Coronary artery (tissue), 2 donors: ENCODE data around the gene SBNO1.
A peak's percentile ranks its signal among the peaks of the same experiment; 100 is the strongest.

Source experiments
- DNase-seq: peaks from one replicate; pipeline ENCODE4 v3.0.0-alpha.2; 2017; ENCODE audit warnings: low spot score
- H3K27ac ChIP-seq, 2 donors: fragments of 200-600 bp; sonication (generic); one replicate each; pipeline ENCODE4 v1.5.1; 2016 to 2019
- H3K4me3 ChIP-seq: fragments of 200-600 bp; sonication (generic); 2 replicates; pipeline ENCODE4 v1.5.1; 2016; ENCODE audit warnings: mild to moderate bottlenecking, moderate library complexity
- TF ChIP-seq, protein P1 (sequence below): fragments of 200-600 bp; sonication (generic); IDR thresholded peaks from one replicate; pipeline ENCODE4 v1.5.1; 2019; ENCODE audit warnings: antibody characterized with exemption

Gene SBNO1

DNA sequence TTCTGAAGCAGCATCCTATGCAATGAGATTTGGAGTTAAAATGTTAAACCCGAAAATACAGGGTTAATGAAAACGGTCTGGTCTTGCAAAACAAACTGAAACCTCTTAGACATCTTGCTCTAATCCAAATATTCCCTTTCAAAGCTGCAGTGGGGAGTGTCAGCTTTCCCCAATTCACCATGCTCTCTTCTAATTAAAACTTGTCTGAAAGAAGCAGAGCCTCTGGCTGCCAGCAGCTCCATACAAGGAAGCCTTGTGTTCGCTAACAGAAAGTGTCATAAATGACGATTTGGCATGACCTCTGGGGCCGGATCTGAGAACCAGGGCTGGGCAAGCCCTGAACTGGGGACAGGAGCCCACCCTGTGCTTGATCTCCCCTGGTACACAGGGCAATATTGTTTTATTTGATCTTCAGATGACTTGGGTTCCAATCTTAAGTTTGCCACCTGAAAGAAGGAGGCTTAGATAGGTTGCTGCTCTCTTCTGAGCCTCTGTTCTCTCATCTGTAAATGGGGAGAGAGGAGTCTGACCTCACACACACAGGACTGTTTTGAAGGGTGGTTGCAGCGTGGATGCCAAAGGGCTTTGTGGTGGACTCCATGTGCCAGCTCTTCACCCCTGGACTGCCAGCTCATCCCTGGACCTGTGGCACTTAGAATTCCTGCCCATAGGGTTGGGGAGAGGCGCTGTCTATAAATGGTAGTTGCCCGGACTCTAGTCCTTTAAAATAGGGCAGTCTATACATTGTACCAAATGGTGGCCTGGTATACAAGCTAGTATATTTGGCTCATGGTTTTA, 27.1 kb upstream of the SBNO1 start:
- peak overlapping the region in 1 of 2 donors; percentile 95 for H3K27ac ChIP-seq
- H3K4me3 ChIP-seq = no peak overlapping the region
- no peak for DNase-seq
- TF ChIP-seq, protein P1, sequence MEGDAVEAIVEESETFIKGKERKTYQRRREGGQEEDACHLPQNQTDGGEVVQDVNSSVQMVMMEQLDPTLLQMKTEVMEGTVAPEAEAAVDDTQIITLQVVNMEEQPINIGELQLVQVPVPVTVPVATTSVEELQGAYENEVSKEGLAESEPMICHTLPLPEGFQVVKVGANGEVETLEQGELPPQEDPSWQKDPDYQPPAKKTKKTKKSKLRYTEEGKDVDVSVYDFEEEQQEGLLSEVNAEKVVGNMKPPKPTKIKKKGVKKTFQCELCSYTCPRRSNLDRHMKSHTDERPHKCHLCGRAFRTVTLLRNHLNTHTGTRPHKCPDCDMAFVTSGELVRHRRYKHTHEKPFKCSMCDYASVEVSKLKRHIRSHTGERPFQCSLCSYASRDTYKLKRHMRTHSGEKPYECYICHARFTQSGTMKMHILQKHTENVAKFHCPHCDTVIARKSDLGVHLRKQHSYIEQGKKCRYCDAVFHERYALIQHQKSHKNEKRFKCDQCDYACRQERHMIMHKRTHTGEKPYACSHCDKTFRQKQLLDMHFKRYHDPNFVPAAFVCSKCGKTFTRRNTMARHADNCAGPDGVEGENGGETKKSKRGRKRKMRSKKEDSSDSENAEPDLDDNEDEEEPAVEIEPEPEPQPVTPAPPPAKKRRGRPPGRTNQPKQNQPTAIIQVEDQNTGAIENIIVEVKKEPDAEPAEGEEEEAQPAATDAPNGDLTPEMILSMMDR = no peak

DNA sequence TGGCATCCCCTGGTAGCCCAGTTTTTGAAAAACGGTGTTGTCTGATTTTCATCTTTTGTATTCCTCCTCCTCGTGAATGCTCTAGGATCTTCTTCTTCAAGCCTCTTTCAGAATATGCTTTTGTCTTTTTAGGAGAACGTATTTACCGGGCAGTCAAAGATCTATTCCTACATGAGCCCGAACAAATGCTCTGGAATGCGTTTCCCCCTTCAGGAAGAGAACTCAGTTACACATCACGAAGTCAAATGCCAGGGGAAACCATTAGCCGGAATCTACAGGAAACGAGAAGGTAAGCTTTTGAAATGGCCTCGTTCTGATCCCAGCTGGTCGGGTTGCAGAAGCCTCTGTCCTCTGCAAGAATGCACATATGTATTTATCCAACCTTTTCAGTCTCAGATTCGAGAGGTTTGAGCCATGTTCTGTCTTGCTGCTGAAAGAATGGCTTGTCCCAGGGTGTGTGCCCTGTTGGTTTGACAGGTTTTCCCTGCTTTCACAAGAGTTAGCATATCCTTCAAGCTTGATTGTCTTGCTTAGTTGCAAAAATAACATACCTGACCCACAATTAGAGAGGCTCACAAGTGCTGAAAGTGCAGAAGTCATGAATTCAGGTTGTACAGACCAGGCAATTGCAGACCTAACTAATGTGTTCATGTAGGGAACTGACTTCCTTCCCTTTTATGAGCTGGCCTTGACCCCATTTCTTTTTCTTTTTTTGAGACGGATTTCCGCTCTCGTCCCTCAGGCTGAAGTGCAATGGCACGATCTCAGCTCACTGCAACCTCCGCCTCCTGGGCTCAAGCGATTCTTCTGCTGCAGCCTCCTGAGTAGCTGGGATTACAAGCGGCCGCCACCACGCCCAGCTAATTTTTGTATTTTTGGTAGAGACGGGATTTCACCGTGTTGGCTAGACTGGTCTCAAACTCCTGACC, 26.1 kb upstream of the SBNO1 start:
- TF ChIP-seq, protein P1 = no peak
- Histone ChIP-seq H3K27ac (peak overlapping the region; percentile 57 to 95), H3K4me3 (peak overlapping the region; percentile 82)
- DNase-seq = no peak

DNA sequence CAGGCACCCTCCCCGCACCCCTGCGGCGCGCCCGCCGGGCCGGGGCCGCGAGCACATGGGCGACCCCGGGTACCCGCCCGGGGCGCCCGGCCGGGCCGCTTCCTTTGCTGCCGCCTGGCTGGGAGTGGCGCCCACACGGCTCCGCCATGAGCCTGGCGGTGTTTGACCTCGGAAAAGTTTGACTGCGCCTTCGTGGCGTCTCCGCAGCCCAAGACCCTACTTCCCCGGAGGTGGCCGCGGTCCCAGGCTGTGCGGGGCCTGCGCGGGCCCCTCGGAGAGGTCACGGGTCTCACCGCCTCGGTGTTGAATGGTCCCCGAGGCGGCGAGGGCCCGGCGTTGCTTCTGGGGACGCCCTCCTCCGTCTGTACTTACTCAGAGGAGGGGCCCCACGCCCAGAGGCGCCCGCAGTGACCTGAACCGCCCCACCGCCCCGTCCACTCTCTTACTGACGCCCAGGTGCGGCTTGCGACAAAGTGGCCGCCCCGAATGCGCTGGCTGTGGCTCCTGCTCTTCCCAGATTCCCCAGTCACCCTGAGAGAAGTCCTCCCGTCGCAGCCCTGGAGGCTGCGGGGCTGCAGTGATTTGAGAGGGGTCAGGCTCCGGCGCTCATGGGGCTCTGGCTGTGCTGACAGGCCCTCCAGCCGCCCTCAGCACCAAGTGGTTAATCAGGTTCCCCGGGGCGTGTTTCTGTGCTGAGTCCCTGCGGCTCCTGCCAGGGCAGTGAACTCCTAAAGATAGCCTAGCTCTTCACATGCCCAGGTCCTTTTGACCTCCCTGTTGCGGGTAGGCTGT, 25.1 kb upstream of the SBNO1 start:
- TF ChIP-seq, protein P1 = no peak
- peak; percentile 73 for DNase-seq
- peak overlapping the region; percentile 82 for H3K4me3 ChIP-seq
- peak overlapping the region; percentile 57 to 95 for H3K27ac ChIP-seq

DNA sequence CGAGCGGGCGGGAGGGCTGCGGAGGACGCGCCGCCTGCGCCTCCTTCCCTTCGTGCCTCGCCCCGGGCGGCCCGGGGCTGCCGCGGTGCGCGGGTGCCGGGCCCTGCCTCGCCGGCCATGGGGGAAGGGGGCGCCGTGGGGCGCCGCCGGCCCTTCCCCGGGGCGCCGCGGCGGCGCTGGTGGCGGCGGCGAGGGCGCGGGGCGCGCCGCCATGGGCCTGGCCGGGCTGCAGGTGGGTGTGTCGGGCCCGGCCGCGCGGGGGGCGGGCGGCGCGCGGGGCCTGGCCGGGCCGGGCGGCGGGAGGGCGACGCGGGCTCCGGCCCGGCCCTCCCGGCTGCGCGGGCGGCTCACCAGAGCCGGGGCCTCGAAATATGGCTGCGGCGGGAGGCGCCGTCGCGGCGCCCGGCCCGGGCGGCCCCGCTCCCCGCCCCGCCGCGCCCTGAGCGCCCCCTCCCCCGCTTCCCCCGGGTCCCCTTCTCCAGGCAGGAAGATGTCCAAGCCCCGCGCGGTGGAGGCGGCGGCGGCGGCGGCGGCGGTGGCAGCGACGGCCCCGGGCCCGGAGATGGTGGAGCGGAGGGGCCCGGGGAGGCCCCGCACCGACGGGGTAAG, 24.4 kb upstream of the SBNO1 start:
- TF ChIP-seq, protein P1 = no peak
- Histone ChIP-seq H3K4me3 (peak overlapping the region; percentile 82), H3K27ac (peak overlapping the region; percentile 57 to 95)
- no peak for DNase-seq

DNA sequence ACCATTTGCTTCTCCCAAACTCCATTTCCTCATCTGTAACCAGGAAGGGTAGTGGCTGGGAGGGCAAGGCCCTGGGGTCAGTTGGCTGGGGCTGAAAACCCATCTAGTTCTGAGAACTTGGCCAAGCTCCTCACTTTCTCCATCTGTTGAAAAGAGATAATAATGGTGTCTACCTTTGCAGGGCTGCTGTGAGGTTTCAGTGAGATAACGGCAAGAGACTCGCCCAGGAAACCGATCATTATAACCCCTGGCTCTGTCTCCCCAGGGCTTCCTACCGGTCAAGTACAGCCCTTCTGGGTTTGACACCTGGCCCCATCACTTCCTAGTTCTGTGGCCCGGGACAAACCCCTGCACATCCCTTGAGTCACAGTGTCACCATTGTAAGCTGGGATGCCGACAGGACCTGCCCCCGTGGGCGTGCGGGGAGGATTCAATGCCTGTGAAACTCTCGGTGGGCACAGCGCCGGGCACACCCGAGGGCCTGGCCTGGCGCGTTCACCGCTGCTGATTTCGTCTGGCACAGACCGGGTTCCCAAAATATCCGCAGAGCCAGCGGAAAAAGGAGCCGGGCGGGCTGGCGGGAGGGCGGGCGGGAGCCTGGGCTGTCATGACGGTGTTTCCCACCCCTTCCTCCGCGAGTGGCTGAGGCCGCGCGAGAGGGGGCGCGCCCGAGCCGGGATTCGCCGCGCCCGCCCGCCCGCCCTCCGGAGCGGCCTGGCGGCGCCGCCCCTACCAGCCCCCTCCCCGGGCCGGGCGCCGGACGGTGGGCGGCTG, 23.7 kb upstream of the SBNO1 start:
- Histone ChIP-seq H3K27ac (peak overlapping the region; percentile 78 to 95), H3K4me3 (peak overlapping the region; percentile 82)
- TF ChIP-seq, protein P1 = no peak
- DNase-seq = peak; percentile 92
